Measurements from ENCODE around the gene NCOR1. TPM values are rescaled to one million over a fixed set of nuclear protein-coding genes. Genes with fewer than 3 reads are reported as not detected.

The NCOR1 gene
- total and polyA plus RNA-seq, 2 of the 8 experiments (the other 6 are each of a cell fraction or from before 2014, with no cell fraction given) = 65.4 to 142 TPM

DNA sequence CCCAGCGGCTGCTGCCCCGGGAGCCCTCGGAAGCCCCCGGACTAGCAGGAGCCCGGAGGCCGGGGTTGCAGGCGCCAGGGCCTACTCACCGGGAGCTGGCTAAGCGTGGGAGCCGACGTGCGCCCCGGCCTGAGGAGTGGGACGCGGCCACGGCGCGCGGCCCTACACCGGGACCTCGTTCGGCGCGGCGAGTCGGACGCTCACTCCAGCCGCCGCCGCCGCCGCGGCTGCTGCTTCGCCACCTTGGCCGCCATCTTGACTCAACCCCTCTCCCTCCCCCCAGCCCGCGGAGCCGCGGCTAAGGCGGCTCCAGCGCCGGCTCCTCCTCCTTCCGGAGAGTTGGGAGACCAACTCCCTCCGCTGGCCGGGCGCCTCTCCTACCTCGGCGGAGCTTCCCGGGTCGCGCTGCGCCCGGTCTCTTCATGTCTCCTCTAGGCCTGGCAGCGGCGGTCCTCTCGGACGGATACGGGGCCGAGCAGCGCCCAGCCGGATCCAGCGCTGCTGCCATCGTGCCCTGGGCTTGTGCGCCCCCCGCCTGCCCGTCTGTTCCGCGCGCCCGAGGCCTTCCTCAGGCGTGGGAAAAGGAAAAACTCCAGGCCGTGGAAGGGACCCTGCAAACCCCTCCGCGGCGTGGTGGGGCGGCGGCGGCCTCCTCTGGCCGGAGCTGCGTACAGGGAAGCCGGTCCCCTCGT lies at the start of gene NCOR1 (continued):
- TF ChIP-seq, protein P1, sequence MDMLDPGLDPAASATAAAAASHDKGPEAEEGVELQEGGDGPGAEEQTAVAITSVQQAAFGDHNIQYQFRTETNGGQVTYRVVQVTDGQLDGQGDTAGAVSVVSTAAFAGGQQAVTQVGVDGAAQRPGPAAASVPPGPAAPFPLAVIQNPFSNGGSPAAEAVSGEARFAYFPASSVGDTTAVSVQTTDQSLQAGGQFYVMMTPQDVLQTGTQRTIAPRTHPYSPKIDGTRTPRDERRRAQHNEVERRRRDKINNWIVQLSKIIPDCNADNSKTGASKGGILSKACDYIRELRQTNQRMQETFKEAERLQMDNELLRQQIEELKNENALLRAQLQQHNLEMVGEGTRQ (IDR thresholded peaks at IDR 0.05; ENCODE audit: low read length) = no peak
- peak; percentile 85 for TF ChIP-seq POLR2AphosphoS5 (IDR thresholded peaks at IDR 0.05; ENCODE audit: low read depth, low read length)
- peak; percentile 96 for TF ChIP-seq TAF1 (IDR thresholded peaks at IDR 0.05; ENCODE audit: low read depth, low read length)
- no peak for TF ChIP-seq RXRA (IDR thresholded peaks at IDR 0.05; ENCODE audit: insufficient read depth, low read depth, low read length)
- no peak; the same call in 1 of the 2 replicates for TF ChIP-seq CHD2 (IDR thresholded peaks at IDR 0.05; ENCODE audit: low read length)
- peak in 1 of 2 experiments; percentile 72; a peak in 1 of 3 replicates for TF ChIP-seq EP300 (IDR thresholded peaks at IDR 0.05; ENCODE audit: borderline replicate concordance in 1 of 2, low read depth in 2 of 2, low read length in 2 of 2)
- TF ChIP-seq NRF1 (IDR thresholded peaks at IDR 0.05; ENCODE audit: low read depth, low read length) = 0 out of 2 replicates have a peak, but pooled peaks have one; percentile 13
- peak in 1 of 2 experiments; percentile 39; a peak in 2 of 4 replicates for TF ChIP-seq SIN3A (conservative IDR thresholded peaks at IDR 0.05 in 1 of 2, IDR thresholded peaks at IDR 0.05 in 1 of 2; ENCODE audit: low read depth in 1 of 2, low read length in 2 of 2)
- no peak for TF ChIP-seq GTF2F1 (IDR thresholded peaks at IDR 0.05; ENCODE audit: borderline replicate concordance, low read depth, low read length)
- TF ChIP-seq, protein P2, sequence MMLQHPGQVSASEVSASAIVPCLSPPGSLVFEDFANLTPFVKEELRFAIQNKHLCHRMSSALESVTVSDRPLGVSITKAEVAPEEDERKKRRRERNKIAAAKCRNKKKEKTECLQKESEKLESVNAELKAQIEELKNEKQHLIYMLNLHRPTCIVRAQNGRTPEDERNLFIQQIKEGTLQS (IDR thresholded peaks at IDR 0.05; ENCODE audit: insufficient read depth, low read depth, low read length) = no peak
- TF ChIP-seq YY1 (IDR thresholded peaks at IDR 0.05; ENCODE audit: low read depth, low read length) = peak; percentile 97
- TF ChIP-seq SP1 (IDR thresholded peaks at IDR 0.05; ENCODE audit: low read depth, low read length) = 0 out of 2 replicates have a peak, but pooled peaks have one; percentile 22
- TF ChIP-seq ZNF274 (IDR thresholded peaks at IDR 0.05; ENCODE audit: borderline replicate concordance, extremely low read depth, low read length) = no peak
- no peak for TF ChIP-seq JUN (IDR thresholded peaks at IDR 0.05; ENCODE audit: low read depth, low read length)
- TF ChIP-seq, protein P3, sequence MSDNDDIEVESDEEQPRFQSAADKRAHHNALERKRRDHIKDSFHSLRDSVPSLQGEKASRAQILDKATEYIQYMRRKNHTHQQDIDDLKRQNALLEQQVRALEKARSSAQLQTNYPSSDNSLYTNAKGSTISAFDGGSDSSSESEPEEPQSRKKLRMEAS (IDR thresholded peaks at IDR 0.05) = peak; percentile 53
- peak; percentile 86 for TF ChIP-seq TAF7 (optimal IDR thresholded peaks at IDR 0.05; ENCODE audit: borderline replicate concordance, low read depth, low read length)
- TF ChIP-seq POLR2A (IDR thresholded peaks at IDR 0.05; ENCODE audit: control extremely low read depth in 1 of 2, low read depth in 2 of 2, low read length in 2 of 2) = peak; percentile 88 to 94
- peak; percentile 90 for TF ChIP-seq ASH2L (IDR thresholded peaks at IDR 0.05; ENCODE audit: low read length)
- TF ChIP-seq RNF2 (IDR thresholded peaks at IDR 0.05; ENCODE audit: borderline replicate concordance, low read depth, low read length, missing control alignments, poor library complexity, severe bottlenecking) = no peak
- no peak for TF ChIP-seq GABPA (IDR thresholded peaks at IDR 0.05; ENCODE audit: borderline replicate concordance, insufficient read depth, low read length)
- no peak for TF ChIP-seq SP4 (IDR thresholded peaks at IDR 0.05; ENCODE audit: low read length)
- TF ChIP-seq PHF8 (conservative IDR thresholded peaks at IDR 0.05; ENCODE audit: low read depth, low read length) = peak; percentile 97
- TF ChIP-seq SIX5 (IDR thresholded peaks at IDR 0.05; ENCODE audit: low read depth, low read length) = no peak
